DOHH2 (cell line): Measurements from ENCODE around the gene PRDM16.

ENCODE experiments used
- CTCF ChIP-seq: fragments of 200-600 bp; sonication (generic); IDR thresholded peaks from one replicate; pipeline ENCODE4 v1.5.1; 2014; ENCODE audit warnings: antibody characterized with exemption, mild to moderate bottlenecking, low read depth, low read length; ENCODE audit not compliant: poor library complexity, severe bottlenecking
- EZH2phosphoT487 ChIP-seq: fragments of 200-600 bp; sonication (generic); IDR thresholded peaks from 2 replicates; pipeline ENCODE4 v1.6.1; 2017; ENCODE audit warnings: borderline replicate concordance, mild to moderate bottlenecking, antibody characterized with exemption, low read length, moderate library complexity, mixed read lengths

GRCh38 chr1:3332662-3333061, 263.7 kb downstream of the PRDM16 start:
- TF ChIP-seq CTCF: no peak
- no peak for TF ChIP-seq EZH2phosphoT487
